Measurements from ENCODE around the gene HOXA4. TPM values are rescaled to one million over a fixed set of nuclear protein-coding genes. Genes with fewer than 3 reads are reported as not detected.

Gene HOXA4
- total RNA-seq, 2 experiments from 2014 or later = 0.25 TPM; not detected in 1

- peak; percentile 44 for DNase-seq
- peaks cover under 1% of the 10 kb centered on the region for H3K36me3 Mint-ChIP-seq (ENCODE audit: low read depth)
- H3K4me1 Mint-ChIP-seq (ENCODE audit: low read depth) = peaks cover 17% of the 10 kb centered on the region
- peak overlapping the region; percentile 77 for H3K4me3 Mint-ChIP-seq
- ChIA-PET CTCF (interaction anchor here (0.6 to 1.8 kb wide), 3 partner anchors 33 to 413 kb away, joined by 3 to 5 read pairs (median 3); no protein-coding TSS in a partner anchor), POLR2A (no interaction called here)
- peak overlapping the region; percentile 64 for H3K27ac Mint-ChIP-seq
- H3K9me3 Mint-ChIP-seq = no peaks in the 10 kb centered on the region
- TF ChIP-seq CTCF (IDR thresholded peaks at IDR 0.05) = no peak
- intact Hi-C loops (cut with micrococcal nuclease) = no loop called here
- ATAC-seq = peak; percentile 17
- peaks cover 50% of the 10 kb centered on the region for H3K27me3 Mint-ChIP-seq
Observed at GRCh38 chr7:27095050-27095896, 35.3 kb downstream of the HOXA4 start.

GRCh38 chr7:27094304-27095049 is 36.1 kb downstream of the HOXA4 start:
- H3K4me3 Mint-ChIP-seq = no peak overlapping the region
- ChIA-PET CTCF (interaction anchor here (0.8 to 1.8 kb wide), 4 partner anchors 56 to 412 kb away, joined by 3 to 5 read pairs (median 3); partner anchors contain the start of gene HOXA3), POLR2A (no interaction called here)
- ATAC-seq = no peak
- TF ChIP-seq CTCF (IDR thresholded peaks at IDR 0.05) = no peak
- H3K4me1 Mint-ChIP-seq (ENCODE audit: low read depth) = peaks cover 17% of the 10 kb centered on the region
- DNase-seq = no peak
- H3K27me3 Mint-ChIP-seq = peaks cover 53% of the 10 kb centered on the region
- no peaks in the 10 kb centered on the region for H3K9me3 Mint-ChIP-seq
- H3K27ac Mint-ChIP-seq = no peak overlapping the region
- no peaks in the 10 kb centered on the region for H3K36me3 Mint-ChIP-seq (ENCODE audit: low read depth)
- intact Hi-C loops (cut with micrococcal nuclease) = no loop called here

- no peak overlapping the region for H3K4me3 Mint-ChIP-seq
- no peaks in the 10 kb centered on the region for H3K36me3 Mint-ChIP-seq (ENCODE audit: low read depth)
- H3K27me3 Mint-ChIP-seq = peaks cover 59% of the 10 kb centered on the region
- ATAC-seq = no peak
- ChIA-PET POLR2A (interaction anchor here (0.7 kb wide), 1 partner anchor 95 kb away, joined by 3 read pairs; no protein-coding TSS in a partner anchor), CTCF (interaction anchor here (1.1 to 1.8 kb wide), 4 partner anchors 11 to 411 kb away, joined by 3 to 6 read pairs (median 4); partner anchors contain the start of gene HOXA3)
- H3K4me1 Mint-ChIP-seq (ENCODE audit: low read depth) = peaks cover 17% of the 10 kb centered on the region
- no peak overlapping the region for H3K27ac Mint-ChIP-seq
- H3K9me3 Mint-ChIP-seq = no peaks in the 10 kb centered on the region
- no peak for DNase-seq
- intact Hi-C loops (cut with micrococcal nuclease) = no loop called here
- no peak for TF ChIP-seq CTCF (IDR thresholded peaks at IDR 0.05)
Observed at GRCh38 chr7:27093184-27093895, 37.2 kb downstream of the HOXA4 start.

- POLR2A ChIA-PET = interaction anchor here (0.7 kb wide), 1 partner anchor 95 kb away, joined by 3 read pairs; no protein-coding TSS in a partner anchor
- no peaks in the 10 kb centered on the region for H3K36me3 Mint-ChIP-seq (ENCODE audit: low read depth)
Observed at GRCh38 chr7:27092819-27093110, 37.8 kb downstream of the HOXA4 start.

More at GRCh38 chr7:27092819-27093110, 37.8 kb downstream of the HOXA4 start:
- no peak for TF ChIP-seq CTCF (IDR thresholded peaks at IDR 0.05)
- CTCF ChIA-PET = interaction anchor here (1.1 to 1.5 kb wide), 2 partner anchors 12 to 68 kb away, joined by 3 to 6 read pairs; no protein-coding TSS in a partner anchor
- intact Hi-C loops (cut with micrococcal nuclease) = no loop called here
- no peak overlapping the region for H3K27ac Mint-ChIP-seq
- H3K4me1 Mint-ChIP-seq (ENCODE audit: low read depth) = peaks cover 16% of the 10 kb centered on the region
- no peaks in the 10 kb centered on the region for H3K9me3 Mint-ChIP-seq
- peaks cover 62% of the 10 kb centered on the region for H3K27me3 Mint-ChIP-seq
- ATAC-seq (no peak), DNase-seq (no peak)
- H3K4me3 Mint-ChIP-seq = no peak overlapping the region
